NOMO-1 (cell line): Measurements from ENCODE around the gene TMIGD2.
"Not testable (repeated sequence)": the region's sequence is repeated elsewhere in the genome, so short reads cannot be mapped to it uniquely, and the experiment has no call there.

Experiments used
- DNase-seq, 2 experiments: peaks; one replicate each; lab custom pipeline; 2025; ENCODE audit not compliant: unreplicated experiment in 2 of 2; lab: John Stamatoyannopoulos, UW

The TMIGD2 gene

GRCh38 chr19:4268816-4269430 lies 33.3 kb downstream of the TMIGD2 start:
- DNase-seq = no peak

- DNase-seq = no peak
Measured at GRCh38 chr19:4267901-4268815, 34.0 kb downstream of the TMIGD2 start.

- peak in 1 of 2 experiments; percentile 32 for DNase-seq
Measured at GRCh38 chr19:4267101-4267900, 34.9 kb downstream of the TMIGD2 start.

GRCh38 chr19:4266253-4267000 lies 35.8 kb downstream of the TMIGD2 start:
- no peak for DNase-seq

GRCh38 chr19:4264812-4265211 lies 37.4 kb downstream of the TMIGD2 start:
- DNase-seq = no peak

- DNase-seq = peak in 1 of 2 experiments; percentile 21
Measured at GRCh38 chr19:4260613-4261191, 41.5 kb downstream of the TMIGD2 start.

GRCh38 chr19:4258181-4258580 lies 44.0 kb downstream of the TMIGD2 start:
- DNase-seq = no peak

- no peak for DNase-seq
Measured at GRCh38 chr19:4257025-4257424, 45.2 kb downstream of the TMIGD2 start.

GRCh38 chr19:4256563-4256962 lies 45.6 kb downstream of the TMIGD2 start:
- DNase-seq = no peak

GRCh38 chr19:4246767-4247593 lies 55.2 kb downstream of the TMIGD2 start, which contains the start of gene YJU2:
YJU2 (plus strand) TSS chr19:4247080; CDS start chr19:4247147, 67 bp downstream.
- DNase-seq = peak; percentile 97 to 99

- DNase-seq = not testable (repeated sequence)
Measured at GRCh38 chr19:4245938-4246337, 56.3 kb downstream of the TMIGD2 start.
